Peyer's patch (tissue), 4 donors: ENCODE measurements around the gene LTBP1. TPM values are rescaled to one million over a fixed set of nuclear protein-coding genes. Genes with fewer than 3 reads are reported as not detected.

ENCODE experiments used
- DNase-seq, 3 donors: peaks; one replicate each; pipeline ENCODE4 v3.0.0-alpha.2; 2017 to 2019
- H3K27ac ChIP-seq, 4 donors: fragments of 200-600 bp; sonication (generic); one replicate each; pipeline ENCODE4 v1.5.1; 2016 to 2019
- H3K27me3 ChIP-seq, 2 donors: fragments of 200-600 bp; sonication (generic); one replicate each; pipeline ENCODE4 v1.5.1; 2019
- H3K36me3 ChIP-seq, 3 donors: fragments of 200-600 bp; sonication (generic); one replicate each; pipeline ENCODE4 v1.5.1; 2016 to 2019
- H3K4me1 ChIP-seq, 4 donors: fragments of 200-600 bp; sonication (generic); one replicate each; pipeline ENCODE4 v1.5.1; 2016 to 2019
- H3K4me3 ChIP-seq, 4 donors: fragments of 200-600 bp; sonication (generic); 1 replicate in 3 of 4; 2 replicates in 1 of 4; pipeline ENCODE4 v1.5.1; 2016 to 2019; ENCODE audit warnings: mild to moderate bottlenecking in 1 of 4
- H3K9me3 ChIP-seq, 4 donors: fragments of 200-600 bp; sonication (generic); one replicate each; pipeline ENCODE4 v1.5.1; 2016 to 2019; ENCODE audit warnings: mild to moderate bottlenecking in 1 of 4
- POLR2A ChIP-seq, 2 donors: fragments of 450-650 bp; IDR thresholded peaks; one replicate each; pipeline ENCODE4 v1.5.1; 2017; ENCODE audit warnings: antibody characterized with exemption in 2 of 2, mild to moderate bottlenecking in 2 of 2, moderate library complexity in 2 of 2
- total RNA-seq, 4 donors: library from RNA; depleted of rRNA; stranded (reverse); fragments of >200 nt; gene quantifications; one replicate each; pipeline ENCODE4 v1.1.0, GENCODE V29; 2016
- TF ChIP-seq, protein P1 (sequence below), 6 experiments: fragments of 450-650 bp in 4 of 6; fragments of 200-600 bp in 2 of 6; sonication (generic) in 1 of 6; IDR thresholded peaks; one replicate each; pipeline ENCODE4 v1.5.1; 2017 to 2019; ENCODE audit warnings: antibody characterized with exemption in 6 of 6, mild to moderate bottlenecking in 3 of 6, moderate library complexity in 1 of 6

The LTBP1 gene
- total RNA-seq, 4 donors from 2014 or later = 8.6 to 23.1 (median 13.1) TPM

DNA sequence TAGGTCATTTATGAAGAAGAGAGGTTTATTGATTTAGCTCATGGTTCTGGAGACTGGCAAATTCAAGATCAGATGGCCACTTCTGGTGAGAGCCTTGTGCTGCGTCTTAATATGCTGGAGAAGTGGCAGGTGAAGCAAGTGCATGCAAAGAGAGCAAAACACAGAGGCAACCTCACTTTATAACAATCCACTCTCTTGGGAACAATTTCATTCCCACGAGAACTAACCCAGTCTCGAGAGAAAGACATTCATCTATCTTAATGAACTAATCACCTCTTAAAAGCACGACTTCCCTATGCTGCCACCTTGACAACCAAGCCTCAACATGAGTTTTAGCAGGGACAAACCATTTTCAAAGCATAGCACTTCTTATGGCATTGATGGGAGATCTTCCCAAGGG, 343.2 kb downstream of the LTBP1 start:
- H3K9me3 ChIP-seq = no peaks in the 10 kb centered on the region
- no peak for TF ChIP-seq POLR2A (IDR thresholded peaks at IDR 0.05)
- TF ChIP-seq, protein P1, sequence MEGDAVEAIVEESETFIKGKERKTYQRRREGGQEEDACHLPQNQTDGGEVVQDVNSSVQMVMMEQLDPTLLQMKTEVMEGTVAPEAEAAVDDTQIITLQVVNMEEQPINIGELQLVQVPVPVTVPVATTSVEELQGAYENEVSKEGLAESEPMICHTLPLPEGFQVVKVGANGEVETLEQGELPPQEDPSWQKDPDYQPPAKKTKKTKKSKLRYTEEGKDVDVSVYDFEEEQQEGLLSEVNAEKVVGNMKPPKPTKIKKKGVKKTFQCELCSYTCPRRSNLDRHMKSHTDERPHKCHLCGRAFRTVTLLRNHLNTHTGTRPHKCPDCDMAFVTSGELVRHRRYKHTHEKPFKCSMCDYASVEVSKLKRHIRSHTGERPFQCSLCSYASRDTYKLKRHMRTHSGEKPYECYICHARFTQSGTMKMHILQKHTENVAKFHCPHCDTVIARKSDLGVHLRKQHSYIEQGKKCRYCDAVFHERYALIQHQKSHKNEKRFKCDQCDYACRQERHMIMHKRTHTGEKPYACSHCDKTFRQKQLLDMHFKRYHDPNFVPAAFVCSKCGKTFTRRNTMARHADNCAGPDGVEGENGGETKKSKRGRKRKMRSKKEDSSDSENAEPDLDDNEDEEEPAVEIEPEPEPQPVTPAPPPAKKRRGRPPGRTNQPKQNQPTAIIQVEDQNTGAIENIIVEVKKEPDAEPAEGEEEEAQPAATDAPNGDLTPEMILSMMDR (IDR thresholded peaks at IDR 0.05) = no peak
- H3K4me3 ChIP-seq = no peak overlapping the region
- H3K4me1 ChIP-seq = peaks cover 0 to 10% (median 0%) of the 10 kb centered on the region in 4 donors
- no peaks in the 10 kb centered on the region for H3K27me3 ChIP-seq
- H3K27ac ChIP-seq = no peak overlapping the region
- no peaks in the 10 kb centered on the region for H3K36me3 ChIP-seq
- DNase-seq = no peak

GRCh38 chr2:33291278-33292013, 344.7 kb downstream of the LTBP1 start:
- H3K4me3 ChIP-seq = peak overlapping the region in 2 of 4 donors; percentile 11 to 33
- no peaks in the 10 kb centered on the region for H3K27me3 ChIP-seq
- peaks cover 0 to 10% (median 0%) of the 10 kb centered on the region in 4 donors for H3K4me1 ChIP-seq
- no peak for DNase-seq
- H3K9me3 ChIP-seq = no peaks in the 10 kb centered on the region
- TF ChIP-seq POLR2A (IDR thresholded peaks at IDR 0.05) = no peak
- TF ChIP-seq, protein P1 (IDR thresholded peaks at IDR 0.05) = no peak
- H3K36me3 ChIP-seq = no peaks in the 10 kb centered on the region
- peak overlapping the region in 3 of 4 donors; percentile 26 to 64 (median 48) for H3K27ac ChIP-seq

GRCh38 chr2:33292063-33292462, 345.3 kb downstream of the LTBP1 start:
- H3K4me1 ChIP-seq = peaks cover 0 to 10% (median 0%) of the 10 kb centered on the region in 4 donors
- no peak for DNase-seq
- no peak for TF ChIP-seq POLR2A (IDR thresholded peaks at IDR 0.05)
- TF ChIP-seq, protein P1 (IDR thresholded peaks at IDR 0.05) = no peak
- H3K36me3 ChIP-seq = no peaks in the 10 kb centered on the region
- peak overlapping the region in 2 of 4 donors; percentile 26 to 64 for H3K27ac ChIP-seq
- peak overlapping the region in 1 of 4 donors; percentile 11 for H3K4me3 ChIP-seq
- no peaks in the 10 kb centered on the region for H3K27me3 ChIP-seq
- H3K9me3 ChIP-seq = no peaks in the 10 kb centered on the region

GRCh38 chr2:33292981-33293595, 346.3 kb downstream of the LTBP1 start:
- DNase-seq = no peak
- Histone ChIP-seq H3K9me3 (no peaks in the 10 kb centered on the region), H3K36me3 (no peaks in the 10 kb centered on the region), H3K27ac (peak overlapping the region in 1 of 4 donors; percentile 64), H3K27me3 (no peaks in the 10 kb centered on the region), H3K4me1 (peaks cover 0 to 10% (median 0%) of the 10 kb centered on the region in 4 donors), H3K4me3 (no peak overlapping the region)
- TF ChIP-seq, protein P1 (IDR thresholded peaks at IDR 0.05) = no peak
- TF ChIP-seq POLR2A (IDR thresholded peaks at IDR 0.05) = no peak

DNA sequence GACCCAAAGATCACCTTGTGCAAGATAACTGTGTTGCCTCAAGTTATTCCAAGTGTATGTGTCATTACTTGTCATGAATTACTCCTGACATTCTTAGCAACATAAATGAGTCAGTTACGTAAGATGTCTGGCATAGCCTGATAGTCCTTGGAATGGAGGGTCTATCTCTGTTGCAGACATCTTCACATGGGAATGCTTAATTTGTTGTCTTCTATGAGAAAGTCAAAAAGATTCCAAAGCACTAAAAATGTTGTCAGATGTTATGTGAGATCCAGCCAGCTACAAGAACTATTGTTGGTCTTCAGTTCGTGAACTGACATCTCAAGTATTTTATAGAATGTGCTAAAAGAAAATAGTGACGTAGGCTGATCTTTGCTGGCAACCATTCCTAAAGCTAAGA, 351.5 kb downstream of the LTBP1 start:
- no peaks in the 10 kb centered on the region for H3K27me3 ChIP-seq
- H3K27ac ChIP-seq = no peak overlapping the region
- TF ChIP-seq, protein P1 (IDR thresholded peaks at IDR 0.05) = no peak
- no peak for TF ChIP-seq POLR2A (IDR thresholded peaks at IDR 0.05)
- no peak overlapping the region for H3K4me3 ChIP-seq
- H3K4me1 ChIP-seq = no peaks in the 10 kb centered on the region
- H3K36me3 ChIP-seq = no peaks in the 10 kb centered on the region
- H3K9me3 ChIP-seq = no peaks in the 10 kb centered on the region
- DNase-seq = no peak
